Mucosa of stomach (tissue), 1 donor: Measurements from ENCODE around the gene SH3BP2.

Experiments used
- H3K27me3 ChIP-seq: one replicate; pipeline ENCODE4 v1.7.0; 2013; ENCODE audit warnings: mild to moderate bottlenecking, low read length; ENCODE audit not compliant: control insufficient read depth, insufficient read depth
- H3K36me3 ChIP-seq: one replicate; pipeline ENCODE4 v1.7.0; 2013; ENCODE audit warnings: low read length; ENCODE audit not compliant: control insufficient read depth, insufficient read depth
- H3K4me1 ChIP-seq: one replicate; pipeline ENCODE4 v1.7.0; 2013; ENCODE audit warnings: mild to moderate bottlenecking, low read length; ENCODE audit not compliant: control insufficient read depth, insufficient read depth
- H3K4me3 ChIP-seq: one replicate; pipeline ENCODE4 v1.7.0; 2013; ENCODE audit warnings: low read length
- H3K9ac ChIP-seq: one replicate; pipeline ENCODE4 v1.7.0; 2013; ENCODE audit warnings: mild to moderate bottlenecking, low read length, moderate library complexity
- H3K9me3 ChIP-seq: one replicate; pipeline ENCODE4 v1.7.0; 2013; ENCODE audit warnings: mild to moderate bottlenecking, low read length, moderate library complexity; ENCODE audit not compliant: control insufficient read depth
- donor health status: Pancreatic carcinoma.

The SH3BP2 gene

GRCh38 chr4:2804449-2804972, 11.6 kb downstream of the SH3BP2 start:
- no peak overlapping the region for H3K9ac ChIP-seq
- H3K4me1 ChIP-seq = peaks cover 86% of the 10 kb centered on the region

GRCh38 chr4:2804973-2805501, 12.2 kb downstream of the SH3BP2 start:
- no peak overlapping the region for H3K4me3 ChIP-seq
- H3K9me3 ChIP-seq = no peaks in the 10 kb centered on the region
- peaks cover 86% of the 10 kb centered on the region for H3K4me1 ChIP-seq
- H3K36me3 ChIP-seq = no peaks in the 10 kb centered on the region
- peak overlapping the region; percentile 54 for H3K9ac ChIP-seq
- no peaks in the 10 kb centered on the region for H3K27me3 ChIP-seq

More at GRCh38 chr4:2804449-2804972, 11.6 kb downstream of the SH3BP2 start:
- Histone ChIP-seq H3K9me3 (no peaks in the 10 kb centered on the region), H3K27me3 (no peaks in the 10 kb centered on the region), H3K36me3 (no peaks in the 10 kb centered on the region), H3K4me3 (no peak overlapping the region)

GRCh38 chr4:2805712-2806389, 13.0 kb downstream of the SH3BP2 start:
- no peaks in the 10 kb centered on the region for H3K36me3 ChIP-seq
- peak overlapping the region; percentile 54 for H3K9ac ChIP-seq
- H3K27me3 ChIP-seq = no peaks in the 10 kb centered on the region
- no peak overlapping the region for H3K4me3 ChIP-seq
- peaks cover 86% of the 10 kb centered on the region for H3K4me1 ChIP-seq
- no peaks in the 10 kb centered on the region for H3K9me3 ChIP-seq

GRCh38 chr4:2806390-2807355, 13.8 kb downstream of the SH3BP2 start:
- peaks cover 86% of the 10 kb centered on the region for H3K4me1 ChIP-seq
- H3K9me3 ChIP-seq = no peaks in the 10 kb centered on the region
- peak overlapping the region; percentile 54 for H3K9ac ChIP-seq
- no peak overlapping the region for H3K4me3 ChIP-seq
- H3K27me3 ChIP-seq = no peaks in the 10 kb centered on the region
- no peaks in the 10 kb centered on the region for H3K36me3 ChIP-seq

- Histone ChIP-seq H3K9me3 (no peaks in the 10 kb centered on the region), H3K4me1 (peaks cover 90% of the 10 kb centered on the region), H3K27me3 (no peaks in the 10 kb centered on the region), H3K4me3 (no peak overlapping the region), H3K9ac (no peak overlapping the region), H3K36me3 (no peaks in the 10 kb centered on the region)
Measured at GRCh38 chr4:2807571-2807970, 14.7 kb downstream of the SH3BP2 start.

GRCh38 chr4:2808001-2808400, 15.1 kb downstream of the SH3BP2 start:
- Histone ChIP-seq H3K4me3 (no peak overlapping the region), H3K36me3 (no peaks in the 10 kb centered on the region), H3K4me1 (peaks cover 89% of the 10 kb centered on the region), H3K9ac (no peak overlapping the region), H3K9me3 (no peaks in the 10 kb centered on the region), H3K27me3 (no peaks in the 10 kb centered on the region)

GRCh38 chr4:2809610-2810180, 16.8 kb downstream of the SH3BP2 start:
- no peaks in the 10 kb centered on the region for H3K27me3 ChIP-seq
- peaks cover 81% of the 10 kb centered on the region for H3K4me1 ChIP-seq
- H3K4me3 ChIP-seq = no peak overlapping the region
- H3K9me3 ChIP-seq = no peaks in the 10 kb centered on the region
- peak overlapping the region; percentile 4 for H3K9ac ChIP-seq
- no peaks in the 10 kb centered on the region for H3K36me3 ChIP-seq

- H3K9ac ChIP-seq = no peak overlapping the region
- no peaks in the 10 kb centered on the region for H3K9me3 ChIP-seq
- no peaks in the 10 kb centered on the region for H3K36me3 ChIP-seq
- H3K4me3 ChIP-seq = no peak overlapping the region
- no peaks in the 10 kb centered on the region for H3K27me3 ChIP-seq
- H3K4me1 ChIP-seq = peaks cover 74% of the 10 kb centered on the region
Measured at GRCh38 chr4:2810388-2810787, 17.5 kb downstream of the SH3BP2 start.

GRCh38 chr4:2811830-2812611, 19.1 kb downstream of the SH3BP2 start:
- Histone ChIP-seq H3K9me3 (no peaks in the 10 kb centered on the region), H3K9ac (peak overlapping the region; percentile 73), H3K36me3 (no peaks in the 10 kb centered on the region), H3K27me3 (no peaks in the 10 kb centered on the region), H3K4me1 (peaks cover 62% of the 10 kb centered on the region), H3K4me3 (no peak overlapping the region)

- peaks cover 61% of the 10 kb centered on the region for H3K4me1 ChIP-seq
- no peaks in the 10 kb centered on the region for H3K36me3 ChIP-seq
- peak overlapping the region; percentile 73 for H3K9ac ChIP-seq
- H3K4me3 ChIP-seq = peak overlapping the region; percentile 22
- H3K9me3 ChIP-seq = no peaks in the 10 kb centered on the region
- no peaks in the 10 kb centered on the region for H3K27me3 ChIP-seq
Measured at GRCh38 chr4:2812612-2813354, 19.9 kb downstream of the SH3BP2 start.
